Mucosa of gallbladder (tissue), 1 donor: ENCODE data around the gene ZFPL1. TPM values are rescaled to one million over a fixed set of nuclear protein-coding genes. Genes with fewer than 3 reads are reported as not detected.
A peak's percentile ranks its signal among the peaks of the same experiment; 100 is the strongest.

Experiments used
- DNase-seq: peaks from one replicate; pipeline ENCODE4 v3.0.0-alpha.2; 2020; ENCODE audit warnings: low spot score
- total RNA-seq: library from RNA; stranded (reverse); gene quantifications from one replicate; pipeline ENCODE4 v1.2.1, GENCODE V29; 2021
- donor health status: DM: no; HTN: no; CAD: no.

Gene ZFPL1
- total RNA-seq, 1 donor from 2014 or later: 44.4 TPM

DNA sequence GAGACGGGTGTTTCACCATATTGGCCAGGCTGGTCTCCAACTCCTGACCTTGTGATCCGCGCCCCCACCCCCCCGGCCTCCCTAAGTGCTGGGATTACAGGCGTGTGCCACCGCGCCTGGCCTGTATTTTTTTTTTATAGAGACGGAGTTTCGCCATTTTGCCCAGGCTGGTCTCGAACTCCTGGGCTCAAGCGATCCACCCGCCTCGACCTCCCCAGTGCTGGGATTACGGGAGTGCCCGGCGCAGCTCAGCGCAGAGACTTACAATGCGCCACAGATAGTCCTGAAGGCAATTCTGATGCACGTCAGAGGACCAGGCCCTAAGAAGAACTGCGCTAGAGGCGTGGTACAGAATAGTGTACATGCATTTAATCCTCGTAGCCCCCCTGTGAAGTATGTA, 11.4 kb downstream of the ZFPL1 start:
- DNase-seq: no peak

DNA sequence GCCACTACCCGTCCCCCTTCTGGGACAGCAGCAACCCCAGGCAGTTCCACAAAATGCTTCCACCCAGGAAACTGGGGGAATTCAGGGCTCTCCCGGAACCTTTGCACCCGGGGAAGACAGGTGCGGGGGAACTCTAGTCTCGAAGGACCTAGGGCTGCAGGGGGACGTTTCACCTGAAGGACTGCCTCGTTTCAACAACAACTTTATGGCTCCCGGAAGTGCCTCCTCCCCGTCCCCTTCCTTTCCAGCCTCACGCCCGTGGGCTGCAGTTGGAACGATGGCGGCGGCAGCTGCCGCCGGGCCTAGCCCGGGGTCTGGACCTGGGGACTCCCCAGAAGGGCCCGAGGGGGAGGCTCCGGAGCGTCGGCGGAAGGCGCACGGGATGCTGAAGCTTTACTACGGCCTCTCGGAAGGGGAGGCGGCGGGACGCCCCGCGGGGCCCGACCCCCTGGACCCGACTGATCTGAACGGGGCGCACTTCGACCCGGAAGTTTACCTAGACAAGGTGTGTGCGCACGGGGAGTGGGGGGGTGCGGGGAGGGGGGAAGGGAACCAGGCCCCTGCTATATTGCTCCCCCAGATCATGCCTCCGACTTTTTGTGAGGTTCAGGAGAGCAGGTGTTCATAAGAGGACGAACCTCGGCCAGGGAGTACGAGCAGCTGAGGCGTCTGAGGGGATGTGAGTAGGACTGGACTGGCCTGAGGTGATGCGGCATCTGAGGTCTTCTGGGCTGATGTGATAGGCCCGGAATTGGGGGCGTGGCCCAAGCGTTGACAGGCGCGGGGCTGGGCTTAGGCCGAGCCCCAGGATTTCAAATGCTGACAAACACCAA, 12.2 kb downstream of the ZFPL1 start, which contains the start of gene VPS51:
VPS51 (plus strand) TSS at position 241 of the 833 bp plus-strand sequence; CDS start at position 278, 37 bp downstream.
- DNase-seq: peak; percentile 86

DNA sequence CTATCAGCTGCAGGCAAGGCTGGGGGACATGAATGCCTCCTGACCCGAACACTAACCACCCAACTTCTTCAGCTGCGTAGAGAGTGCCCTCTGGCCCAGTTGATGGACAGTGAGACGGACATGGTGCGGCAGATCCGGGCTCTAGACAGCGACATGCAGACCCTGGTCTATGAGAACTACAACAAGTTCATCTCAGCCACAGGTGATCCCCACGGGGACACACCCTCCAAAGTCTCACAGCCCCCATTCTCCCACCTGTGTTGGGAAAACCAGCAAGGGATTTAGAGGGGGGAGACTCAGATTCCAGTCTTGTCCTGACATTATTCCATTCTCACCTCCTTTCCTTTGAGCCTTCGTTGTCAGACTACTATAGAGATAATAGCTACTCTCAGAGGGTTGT, 12.9 kb downstream of the ZFPL1 start:
- no peak for DNase-seq

DNA sequence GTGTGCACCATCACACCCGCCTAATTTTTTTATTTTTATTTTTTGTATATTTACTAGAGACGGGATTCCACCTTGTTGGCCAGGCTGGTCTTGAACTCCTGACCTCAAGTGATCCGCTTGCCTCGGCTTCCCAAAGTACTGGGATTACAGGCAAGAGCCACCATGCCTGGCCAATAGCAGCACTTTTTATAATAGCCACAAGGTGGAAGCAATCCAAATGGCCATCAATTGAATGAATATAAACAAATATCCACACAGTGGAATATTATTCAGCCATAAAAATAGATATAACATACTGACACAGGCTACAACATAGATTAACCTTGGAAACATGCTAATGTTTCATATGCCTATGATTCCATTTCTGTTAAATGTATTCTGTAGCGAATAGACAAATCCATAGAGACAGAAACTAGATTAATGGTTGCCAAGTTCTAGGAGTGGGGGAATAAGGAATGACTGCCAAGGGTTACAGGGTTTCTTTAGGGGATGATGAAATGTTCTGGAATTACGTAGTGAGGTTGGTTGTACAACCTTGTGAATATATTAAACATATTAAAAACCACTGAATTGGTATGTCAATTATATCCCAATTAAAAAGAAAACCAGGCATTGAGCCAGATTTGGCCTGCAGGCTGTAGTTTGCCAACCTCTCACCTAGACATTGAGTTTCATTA, 16.8 kb downstream of the ZFPL1 start:
- DNase-seq: no peak

DNA sequence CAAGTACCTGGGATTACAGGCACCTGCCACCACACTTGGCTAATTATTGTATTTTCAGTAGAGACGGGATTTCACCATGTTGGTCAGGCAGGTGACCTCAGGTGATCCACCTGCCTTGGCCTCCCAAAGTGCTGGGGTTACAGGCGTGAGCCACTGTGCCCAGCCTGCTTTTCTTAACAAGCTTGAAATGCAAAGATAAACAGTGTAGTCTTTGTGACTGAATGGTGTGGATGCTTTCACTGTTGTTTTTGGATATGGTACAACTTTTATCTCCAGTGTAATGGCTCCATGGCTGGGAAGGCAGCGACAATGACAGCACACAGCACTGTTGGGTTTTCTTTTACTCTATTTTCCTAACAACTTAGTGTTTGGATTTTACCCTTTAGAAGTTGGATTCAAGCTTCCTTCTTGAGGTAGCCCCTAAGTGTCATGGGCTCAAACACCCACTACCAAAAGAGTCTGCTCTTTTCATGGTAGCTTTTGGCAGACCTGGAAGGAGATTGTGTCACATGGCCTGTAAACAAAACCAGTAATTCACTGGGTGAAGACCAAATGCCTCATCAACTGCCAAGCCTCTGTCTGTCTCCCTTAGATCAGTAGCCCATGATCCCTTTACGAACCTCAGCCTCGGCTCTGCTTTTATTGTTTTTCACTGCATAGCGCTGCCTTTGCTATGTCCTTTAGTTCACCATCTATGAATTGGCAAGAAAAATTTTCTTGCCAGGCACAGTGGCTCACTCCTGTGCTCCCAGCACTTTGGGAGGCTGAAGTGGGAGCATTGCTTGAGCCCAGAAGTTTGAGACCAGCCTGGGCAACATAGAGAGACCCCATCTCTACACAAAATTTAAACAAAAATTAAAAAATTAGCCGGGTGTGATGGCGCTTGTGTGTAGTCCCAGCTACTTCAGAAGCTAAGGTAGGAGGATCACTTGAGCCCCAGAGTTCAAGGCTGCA, 18.4 kb downstream of the ZFPL1 start:
- DNase-seq: no peak

DNA sequence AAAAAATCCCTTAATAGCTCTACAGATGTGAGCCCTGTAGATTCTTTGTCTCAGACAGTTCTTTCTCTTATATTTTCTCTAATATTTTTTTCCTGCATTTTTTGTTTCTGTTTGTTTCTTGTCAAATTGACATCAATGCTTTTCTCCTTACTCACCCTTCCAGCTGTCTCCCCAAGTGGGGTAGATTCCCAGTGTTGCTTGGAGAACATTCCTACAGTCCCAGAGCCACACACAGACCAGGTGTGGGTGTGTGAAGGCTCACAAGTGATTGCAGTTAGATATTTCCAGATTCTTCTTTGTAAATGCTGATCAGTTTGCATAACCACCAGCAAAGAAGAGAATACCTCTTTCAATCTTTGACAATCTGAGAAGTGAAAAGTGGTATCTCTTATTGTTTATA, 19.5 kb downstream of the ZFPL1 start:
- DNase-seq: no peak

DNA sequence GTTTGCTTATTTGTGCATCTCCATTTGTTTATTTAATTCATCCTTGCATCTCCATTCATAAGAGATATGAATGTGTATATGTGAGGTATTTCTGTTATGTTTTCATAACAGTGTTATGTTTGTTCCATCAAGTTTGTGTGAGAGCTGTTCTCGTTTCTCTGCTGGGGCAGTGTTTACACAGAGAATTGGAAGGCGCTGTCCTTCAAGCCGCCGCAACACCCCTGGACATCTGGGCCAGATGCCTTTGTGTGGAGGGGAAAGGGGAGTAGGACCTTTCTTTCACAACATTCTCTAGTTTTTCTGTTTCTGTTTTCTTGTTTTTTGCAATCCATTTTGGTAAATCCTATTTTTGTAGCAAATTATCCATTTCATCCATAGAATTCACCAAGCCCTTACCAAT, 20.6 kb downstream of the ZFPL1 start:
- no peak for DNase-seq

DNA sequence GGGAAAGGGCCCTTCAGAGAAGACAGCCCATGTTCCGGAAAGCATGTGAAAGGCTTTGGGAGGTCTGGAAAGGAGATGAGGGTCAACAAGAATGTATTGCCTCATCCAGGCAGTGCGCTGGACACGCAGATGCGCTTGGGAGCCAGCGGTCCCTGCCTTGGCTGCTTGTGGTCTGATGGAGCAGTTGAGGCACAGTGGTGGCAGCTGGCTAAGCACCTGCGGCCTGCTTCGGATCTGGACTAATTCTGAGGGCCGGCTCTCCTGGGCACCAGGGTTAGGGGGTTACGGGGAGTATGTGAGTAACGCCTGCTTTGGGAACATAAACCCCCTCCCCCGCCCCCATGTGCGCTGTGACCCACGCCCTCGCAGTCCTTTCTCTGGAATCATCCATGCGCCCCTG, 23.1 kb downstream of the ZFPL1 start:
- DNase-seq: no peak

DNA sequence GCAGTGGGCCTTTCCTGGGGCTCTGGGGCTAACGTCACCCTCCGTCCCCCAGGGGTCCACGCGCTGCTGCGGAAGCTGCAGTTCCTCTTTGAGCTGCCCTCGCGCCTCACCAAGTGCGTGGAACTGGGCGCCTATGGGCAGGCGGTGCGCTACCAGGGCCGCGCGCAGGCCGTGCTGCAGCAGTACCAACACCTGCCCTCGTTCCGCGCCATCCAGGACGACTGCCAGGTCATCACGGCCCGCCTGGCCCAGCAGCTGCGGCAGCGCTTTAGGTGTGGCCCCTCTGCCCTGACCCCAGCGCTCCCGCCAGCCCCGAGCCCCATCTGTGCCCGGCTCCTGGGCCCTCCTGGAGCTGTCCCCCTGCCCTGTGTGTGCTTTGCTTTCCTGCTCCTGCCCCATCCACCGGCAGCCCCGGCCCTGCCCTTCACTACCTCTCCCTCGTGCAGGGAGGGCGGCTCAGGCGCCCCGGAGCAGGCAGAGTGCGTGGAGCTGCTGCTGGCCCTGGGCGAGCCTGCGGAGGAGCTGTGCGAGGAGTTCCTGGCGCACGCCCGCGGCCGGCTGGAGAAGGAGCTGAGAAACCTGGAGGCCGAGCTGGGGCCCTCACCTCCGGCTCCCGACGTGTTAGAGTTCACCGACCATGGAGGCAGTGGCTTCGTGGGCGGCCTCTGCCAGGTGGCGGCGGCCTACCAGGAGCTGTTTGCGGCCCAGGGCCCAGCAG, 23.9 kb downstream of the ZFPL1 start:
- no peak for DNase-seq

DNA sequence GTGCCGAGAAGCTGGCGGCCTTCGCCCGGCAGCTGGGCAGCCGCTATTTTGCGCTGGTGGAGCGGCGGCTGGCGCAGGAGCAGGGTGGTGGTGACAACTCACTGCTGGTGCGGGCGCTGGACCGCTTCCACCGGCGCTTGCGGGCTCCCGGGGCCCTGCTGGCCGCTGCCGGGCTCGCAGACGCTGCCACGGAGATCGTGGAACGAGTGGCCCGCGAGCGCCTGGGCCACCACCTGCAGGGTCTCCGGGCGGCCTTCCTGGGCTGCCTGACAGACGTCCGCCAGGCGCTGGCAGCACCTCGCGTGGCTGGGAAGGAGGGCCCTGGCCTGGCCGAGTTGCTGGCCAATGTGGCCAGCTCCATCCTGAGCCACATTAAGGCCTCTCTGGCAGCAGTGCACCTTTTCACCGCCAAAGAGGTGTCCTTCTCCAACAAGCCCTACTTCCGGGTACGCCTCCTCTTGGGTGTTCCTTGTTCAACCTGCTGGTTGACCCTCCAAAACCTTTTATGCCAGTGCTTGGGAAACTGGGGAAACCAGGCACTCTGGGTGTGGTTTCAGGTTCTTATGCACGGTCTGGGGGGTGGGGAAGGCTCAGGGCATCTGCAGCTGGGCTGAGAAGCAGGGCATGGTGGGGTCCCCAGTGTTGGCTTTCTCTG, 24.6 kb downstream of the ZFPL1 start:
- no peak for DNase-seq

DNA sequence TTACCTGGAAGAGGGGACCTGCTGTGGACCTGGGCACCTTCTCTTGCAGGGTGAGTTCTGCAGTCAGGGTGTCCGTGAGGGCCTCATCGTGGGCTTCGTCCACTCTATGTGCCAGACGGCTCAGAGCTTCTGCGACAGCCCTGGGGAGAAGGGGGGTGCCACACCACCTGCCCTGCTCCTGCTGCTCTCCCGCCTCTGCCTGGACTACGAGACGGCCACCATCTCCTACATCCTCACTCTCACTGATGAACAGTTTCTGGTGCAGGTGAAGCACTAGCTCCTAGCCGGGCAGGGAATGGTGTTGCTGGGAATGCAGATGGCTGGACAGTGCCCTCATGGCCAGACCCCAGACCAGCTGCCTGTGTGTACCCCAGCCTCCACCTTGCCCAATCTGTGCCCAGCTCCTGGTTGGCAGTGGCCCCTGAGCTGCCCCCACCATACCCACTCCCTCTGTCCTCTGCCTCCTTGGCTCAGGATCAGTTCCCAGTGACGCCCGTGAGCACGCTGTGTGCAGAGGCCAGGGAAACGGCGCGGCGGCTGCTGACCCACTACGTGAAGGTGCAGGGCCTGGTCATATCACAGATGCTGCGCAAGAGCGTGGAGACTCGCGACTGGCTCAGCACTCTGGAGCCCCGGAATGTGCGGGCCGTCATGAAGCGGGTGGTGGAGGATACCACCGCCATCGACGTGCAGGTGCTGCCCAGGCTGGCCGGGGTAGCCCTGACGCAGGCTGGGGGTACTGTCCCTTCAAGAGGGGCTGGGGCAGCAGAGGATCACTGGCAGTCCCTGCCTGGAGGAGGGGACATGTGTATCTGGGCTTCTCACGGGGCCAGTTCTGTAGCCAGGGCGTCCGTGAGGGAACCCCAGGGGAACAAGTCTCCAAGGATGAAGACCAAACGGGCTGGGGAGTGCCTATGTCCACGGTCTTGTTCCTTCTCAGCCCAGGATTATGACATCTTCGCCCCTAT, 25.5 kb downstream of the ZFPL1 start:
- DNase-seq: no peak

DNA sequence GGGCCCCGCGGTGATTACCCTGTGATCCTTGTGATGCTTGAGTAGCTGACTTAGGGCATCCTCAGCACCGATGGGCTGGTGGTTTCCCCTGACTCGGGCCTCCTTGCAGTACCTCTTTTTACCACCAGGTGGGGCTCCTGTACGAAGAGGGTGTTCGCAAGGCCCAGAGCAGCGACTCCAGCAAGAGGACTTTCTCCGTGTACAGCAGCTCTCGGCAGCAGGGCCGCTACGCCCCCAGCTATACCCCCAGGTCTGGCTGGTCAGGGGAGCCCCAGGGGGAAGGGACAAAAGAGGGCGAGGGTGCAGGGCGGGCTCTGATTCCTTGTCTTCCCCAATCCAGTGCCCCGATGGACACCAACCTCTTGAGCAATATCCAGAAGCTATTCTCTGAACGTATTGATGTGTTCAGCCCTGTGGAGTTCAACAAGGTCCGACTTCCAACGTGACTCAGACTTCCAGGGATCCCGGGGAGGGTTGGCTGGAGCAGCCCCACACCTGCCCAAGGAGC, 26.4 kb downstream of the ZFPL1 start:
- peak; percentile 90 for DNase-seq

DNA sequence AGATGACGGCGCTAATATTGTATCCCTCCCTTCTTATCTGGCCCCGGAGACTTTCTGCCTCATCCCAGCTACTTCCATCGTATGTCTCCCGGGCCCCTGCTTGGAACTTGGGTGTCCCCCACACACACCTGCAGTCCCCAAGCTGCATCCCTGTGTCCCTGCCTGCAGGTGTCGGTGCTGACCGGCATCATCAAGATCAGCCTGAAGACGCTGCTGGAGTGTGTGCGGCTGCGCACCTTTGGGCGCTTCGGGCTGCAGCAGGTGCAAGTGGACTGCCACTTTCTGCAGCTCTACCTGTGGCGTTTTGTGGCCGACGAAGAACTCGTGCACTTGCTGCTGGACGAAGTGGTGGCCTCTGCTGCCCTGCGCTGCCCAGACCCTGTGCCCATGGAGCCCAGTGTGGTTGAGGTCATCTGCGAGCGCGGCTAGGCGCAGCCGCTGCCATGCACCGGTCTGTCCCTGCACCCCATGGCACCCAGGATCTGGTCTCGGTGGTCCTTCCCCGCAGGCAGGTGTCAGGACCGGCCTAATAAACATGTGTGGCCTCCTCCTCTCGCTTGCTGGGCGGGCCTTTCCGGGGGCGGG, 27.2 kb downstream of the ZFPL1 start:
- DNase-seq: no peak

DNA sequence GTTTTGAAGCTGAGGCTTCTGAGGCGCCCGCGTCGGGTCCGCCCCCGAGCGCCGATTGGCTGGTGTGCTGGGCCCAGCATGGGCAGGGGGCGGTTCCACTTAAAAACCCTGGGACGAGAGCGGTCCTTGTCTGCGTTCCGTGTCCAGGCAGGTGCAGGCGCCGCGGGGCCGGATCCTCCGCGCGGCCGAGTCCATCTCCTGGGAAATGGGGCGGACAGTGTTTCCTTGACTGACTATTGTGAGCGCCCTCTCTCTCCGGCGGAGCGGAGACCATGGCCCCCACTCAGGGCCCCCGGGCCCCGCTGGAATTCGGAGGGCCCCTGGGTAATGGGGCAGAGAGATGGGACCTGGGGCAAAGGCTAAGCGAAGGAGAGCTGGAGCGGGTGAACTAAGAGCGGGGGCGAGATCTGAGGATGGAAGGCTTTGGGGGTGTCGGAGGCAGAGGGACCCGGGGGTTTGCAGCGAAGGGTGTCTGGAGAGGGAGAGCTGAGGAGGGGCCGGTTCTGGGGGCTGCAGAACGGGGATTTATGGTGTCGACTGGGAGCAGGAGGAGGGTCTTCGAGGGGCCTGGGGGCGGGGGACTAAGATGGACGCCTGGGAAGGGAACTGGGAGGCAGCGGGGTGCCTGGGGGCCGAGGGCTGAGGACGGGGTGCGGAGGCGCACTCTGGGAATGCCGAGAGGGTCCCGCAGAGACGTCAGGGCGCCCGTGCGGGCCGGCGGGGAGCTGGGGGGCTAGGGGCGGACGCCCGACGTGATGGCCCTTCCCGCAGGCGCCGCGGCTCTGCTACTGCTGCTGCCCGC, 27.9 kb downstream of the ZFPL1 start, which contains the start of gene TM7SF2:
TM7SF2 (plus strand) TSS at position 129 of the 802 bp plus-strand sequence; CDS start at position 273, 144 bp downstream.
- peak; percentile 96 for DNase-seq

DNA sequence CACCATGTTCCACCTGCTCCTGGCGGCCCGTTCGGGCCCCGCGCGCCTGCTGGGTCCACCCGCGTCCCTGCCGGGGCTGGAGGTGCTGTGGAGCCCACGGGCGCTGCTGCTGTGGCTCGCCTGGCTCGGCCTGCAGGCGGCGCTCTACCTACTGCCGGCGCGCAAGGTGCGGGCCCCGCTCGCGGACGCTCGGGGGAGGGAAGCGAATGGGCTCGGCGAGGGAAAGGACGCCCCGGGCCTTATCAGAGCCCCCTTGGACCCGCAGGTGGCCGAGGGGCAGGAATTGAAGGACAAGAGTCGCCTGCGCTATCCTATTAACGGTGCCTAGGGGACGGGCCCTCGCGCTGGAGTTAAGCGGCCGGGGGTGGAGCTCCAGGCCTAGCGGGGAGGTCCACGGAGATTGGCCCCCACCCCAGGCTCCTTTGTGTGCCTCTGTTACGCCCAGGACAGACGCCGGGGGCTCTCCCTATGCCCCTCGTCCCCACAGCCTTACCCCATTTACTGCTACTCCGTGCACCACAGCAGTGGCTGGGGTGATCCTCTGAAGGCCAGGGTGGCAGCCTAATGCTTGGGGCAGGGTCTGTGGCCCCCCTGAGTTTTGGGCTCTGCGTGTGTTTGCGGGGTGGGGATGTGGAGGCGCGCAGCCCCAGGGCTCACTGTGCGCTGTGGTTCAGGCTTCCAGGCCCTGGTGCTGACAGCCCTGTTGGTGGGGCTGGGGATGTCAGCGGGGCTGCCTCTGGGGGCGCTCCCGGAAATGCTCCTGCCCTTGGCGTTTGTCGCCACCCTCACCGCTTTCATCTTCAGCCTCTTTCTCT, 28.7 kb downstream of the ZFPL1 start:
- DNase-seq: peak; percentile 65

DNA sequence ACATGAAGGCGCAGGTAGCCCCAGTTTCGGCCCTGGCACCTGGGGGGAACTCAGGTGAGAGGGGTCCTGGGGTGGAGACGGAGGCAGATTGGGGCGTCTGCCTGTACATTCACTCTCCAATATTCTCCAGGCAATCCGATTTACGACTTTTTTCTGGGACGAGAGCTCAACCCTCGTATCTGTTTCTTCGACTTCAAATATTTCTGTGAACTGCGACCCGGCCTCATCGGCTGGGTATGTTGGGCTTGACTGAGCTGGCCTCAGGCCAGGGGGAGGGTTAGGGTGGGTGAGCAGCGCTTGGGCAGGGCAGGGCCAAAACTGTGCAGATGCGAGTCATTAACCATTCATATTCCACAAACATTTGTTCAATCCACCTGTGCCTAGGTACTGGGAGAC, 29.3 kb downstream of the ZFPL1 start:
- DNase-seq: peak; percentile 17

DNA sequence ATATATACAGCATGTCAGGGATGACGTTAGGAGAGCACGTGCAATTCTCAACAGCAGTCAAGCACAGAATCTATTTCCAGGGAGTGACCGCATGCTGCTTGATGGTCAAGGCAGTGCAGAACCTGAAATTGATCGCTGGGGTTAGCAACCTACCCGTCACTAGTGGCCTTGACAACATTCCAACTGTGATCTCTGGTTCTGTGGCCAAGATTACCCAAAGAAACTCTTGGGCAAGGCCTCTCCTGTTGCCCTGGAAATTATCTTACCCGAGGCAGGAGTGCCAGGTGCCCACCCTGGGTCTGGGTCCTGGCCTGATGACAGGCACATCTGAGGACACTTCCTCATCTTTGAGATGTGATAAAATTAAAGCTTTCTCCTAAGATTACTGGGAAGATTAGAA, 29.8 kb downstream of the ZFPL1 start:
- DNase-seq: peak; percentile 77
